ENCODE results near the gene FAXDC2.

Gene FAXDC2

GRCh38 chr5:154773326-154773725 is 77.1 kb downstream of the FAXDC2 start:
- no peak for DNase-seq (ENCODE audit: low read depth)
- no peak overlapping the region for H3K4me3 ChIP-seq (ENCODE audit: control insufficient read depth, low read depth, low read length)
- TF ChIP-seq CTCF (IDR thresholded peaks at IDR 0.05; ENCODE audit: control insufficient read depth, insufficient read depth, low read depth, low read length, missing control alignments) = no peak

GRCh38 chr5:154771383-154771901 is 79.0 kb downstream of the FAXDC2 start:
- peak; percentile 5 for TF ChIP-seq CTCF (IDR thresholded peaks at IDR 0.05; ENCODE audit: control insufficient read depth, insufficient read depth, low read depth, low read length, missing control alignments)
- peak; percentile 61 for DNase-seq (ENCODE audit: low read depth)
- no peak overlapping the region for H3K4me3 ChIP-seq (ENCODE audit: control insufficient read depth, low read depth, low read length)

GRCh38 chr5:154770111-154770510 is 80.3 kb downstream of the FAXDC2 start:
- H3K4me3 ChIP-seq (ENCODE audit: control insufficient read depth, low read depth, low read length) = no peak overlapping the region
- no peak for DNase-seq (ENCODE audit: low read depth)
- no peak for TF ChIP-seq CTCF (IDR thresholded peaks at IDR 0.05; ENCODE audit: control insufficient read depth, insufficient read depth, low read depth, low read length, missing control alignments)

All from AG09309 (cell line).